HUDEP-2 (cell line): ENCODE results near the gene NPC1L1.
A peak's percentile ranks its signal among the peaks of the same experiment; 100 is the strongest.

Experiments used
- DNase-seq, 76 experiments: peaks; one replicate each; lab custom pipeline; 2025; ENCODE audit not compliant: unreplicated experiment in 76 of 76; lab: John Stamatoyannopoulos, UW

NPC1L1 gene

DNA sequence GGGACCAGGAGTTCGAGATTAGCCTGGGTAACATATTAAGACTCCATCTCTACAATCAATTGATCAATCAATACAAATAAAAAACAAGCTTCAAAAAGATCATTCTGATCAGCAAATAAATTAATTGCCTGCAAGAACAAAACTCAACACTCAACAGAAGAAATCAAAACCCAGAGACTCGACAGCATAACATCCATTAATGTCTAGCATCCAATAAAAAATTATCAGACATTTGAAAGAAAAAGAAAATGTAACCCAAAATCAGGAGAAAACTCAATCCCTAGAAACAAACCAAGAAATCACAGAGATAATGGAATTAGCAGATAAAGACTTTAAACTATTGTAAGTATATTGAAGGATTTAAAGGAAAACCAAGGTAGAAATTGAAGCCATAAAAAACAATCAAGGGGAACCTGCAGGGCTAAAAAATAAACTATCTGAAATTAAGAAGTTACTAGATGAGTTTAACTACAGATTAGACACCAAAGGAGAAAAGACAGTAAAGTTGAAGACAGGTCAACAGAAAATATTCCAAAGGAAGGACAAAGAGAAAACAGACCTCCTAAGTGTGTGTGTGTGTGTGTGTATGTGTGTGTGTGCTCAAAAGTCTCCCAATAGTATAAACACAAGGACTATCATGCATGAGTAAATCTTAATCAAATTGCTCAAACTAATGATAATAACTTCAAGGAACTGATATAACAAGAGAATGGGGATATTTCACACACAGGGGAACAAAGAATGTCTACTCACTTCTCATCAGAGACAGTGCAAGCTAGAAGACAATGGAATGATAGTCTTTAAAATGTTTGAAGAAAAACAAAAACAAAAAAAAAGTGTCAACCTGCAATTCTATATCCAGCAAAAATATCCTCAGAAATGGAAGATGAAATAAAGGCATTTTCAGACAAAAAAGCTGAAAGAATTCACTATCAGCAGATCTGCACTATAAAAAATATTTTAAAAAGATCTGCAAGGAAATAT, 58.3 kb downstream of the NPC1L1 start:
- no peak for DNase-seq

DNA sequence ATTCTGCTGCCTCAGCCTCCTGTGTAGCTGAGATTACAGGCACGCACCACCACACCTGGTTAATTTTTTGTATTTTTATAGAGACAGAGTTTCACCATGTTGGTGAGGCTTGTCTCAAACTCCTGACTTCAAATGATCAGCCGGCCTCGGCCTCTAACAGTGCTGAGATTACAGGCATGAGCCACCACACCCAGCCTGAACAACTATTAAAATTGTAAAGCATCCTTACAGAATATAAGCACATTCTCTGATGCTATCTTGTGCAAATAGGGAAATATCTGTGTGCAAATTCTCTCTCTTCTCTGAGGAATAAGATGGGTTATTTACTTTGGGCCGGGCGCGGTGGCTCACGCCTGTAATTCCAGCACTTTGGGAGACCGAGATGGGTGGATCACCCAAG, 63.2 kb downstream of the NPC1L1 start:
- DNase-seq, result no peak

DNA sequence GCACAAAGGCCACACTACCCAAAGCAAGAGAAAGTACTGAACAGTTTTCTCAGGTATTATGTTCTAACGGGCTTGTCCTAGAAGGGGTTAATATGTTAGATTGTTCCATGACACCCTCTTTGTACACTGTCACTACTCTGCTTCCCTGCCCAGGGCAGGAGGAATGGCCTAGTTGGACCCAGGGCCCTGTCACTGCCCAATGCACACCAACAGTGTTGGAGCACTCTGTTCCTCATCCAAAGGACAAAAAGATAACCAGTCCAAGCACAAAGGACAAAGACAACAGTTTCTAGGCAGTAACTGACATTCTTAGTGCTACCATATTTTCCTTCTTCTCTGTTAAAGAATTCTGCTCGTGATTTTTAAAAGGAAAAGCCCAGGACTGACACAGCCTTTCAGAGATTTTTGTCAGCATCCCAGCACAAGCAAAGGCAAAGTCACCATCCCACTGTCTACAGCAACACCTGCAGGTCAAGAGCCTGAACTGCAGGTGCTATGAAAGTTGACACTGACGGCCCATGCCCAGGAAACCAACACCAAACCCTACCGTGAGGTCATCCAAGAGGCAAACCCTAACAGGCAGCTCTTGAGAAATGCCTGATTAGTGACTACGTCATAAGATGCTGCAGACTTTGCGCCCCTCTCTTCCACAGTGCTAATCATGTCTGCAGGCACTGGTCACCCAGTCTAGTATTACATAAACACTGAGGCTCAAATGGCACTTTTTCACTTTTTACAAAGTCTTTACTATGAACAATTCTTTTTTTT, 63.9 kb downstream of the NPC1L1 start:
- DNase-seq, result peak in 45 of 76 experiments; percentile 4 to 66 (median 28)

DNA sequence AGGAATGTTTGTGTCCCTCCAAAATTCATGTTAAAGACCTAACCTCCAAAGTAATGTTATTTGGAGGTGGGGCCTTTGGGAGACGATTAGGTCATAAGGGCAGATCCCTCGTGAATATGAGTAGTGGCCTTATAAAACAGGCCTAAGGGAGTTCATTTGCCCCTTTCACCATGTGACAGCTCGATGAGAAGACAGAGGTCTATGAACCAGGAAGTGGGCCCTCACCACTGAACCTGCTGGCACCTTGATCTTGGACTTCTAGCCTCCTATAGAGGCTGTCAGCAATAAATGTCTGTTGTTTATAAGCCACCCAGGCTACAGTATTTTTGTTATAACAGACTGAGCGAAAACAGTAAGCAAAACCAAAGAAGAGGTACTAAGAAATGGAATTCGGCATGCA, 64.8 kb downstream of the NPC1L1 start:
- no peak for DNase-seq

DNA sequence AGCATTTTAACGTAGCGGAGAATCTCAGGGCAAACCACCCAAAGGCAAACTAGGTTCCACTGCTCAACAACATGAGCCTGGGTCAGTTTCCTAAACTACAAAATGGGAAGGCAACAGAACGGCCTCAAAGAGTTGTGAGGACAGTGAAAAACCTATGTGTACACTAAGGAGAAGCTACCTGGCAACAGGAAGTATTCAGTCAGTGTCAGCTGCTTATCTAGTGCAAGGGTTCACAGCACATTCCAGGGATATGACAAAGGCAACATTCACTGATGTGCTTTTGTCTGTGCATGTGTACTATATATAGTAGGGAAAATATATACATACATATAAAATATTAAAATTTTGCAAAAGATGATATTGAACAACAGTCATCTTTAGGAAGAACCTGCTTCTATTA, 67.8 kb downstream of the NPC1L1 start:
- no peak for DNase-seq

DNA sequence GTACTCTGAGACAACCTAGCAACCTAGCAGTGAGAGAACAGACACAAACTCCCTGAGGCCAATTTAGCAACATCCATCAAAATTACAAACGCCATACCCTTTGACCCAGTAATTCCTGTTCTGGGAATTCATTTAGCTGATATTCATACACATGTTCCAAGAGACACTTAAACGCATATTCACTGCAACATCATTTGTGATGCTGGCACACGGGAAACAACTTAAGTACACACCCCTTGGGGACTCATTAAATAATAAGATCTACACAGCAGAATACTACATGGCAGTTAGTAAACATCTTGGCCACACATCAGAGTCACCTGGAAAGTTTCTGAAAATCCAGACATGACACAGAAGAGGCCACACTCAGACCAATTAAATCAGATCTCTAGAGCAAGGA, 68.3 kb downstream of the NPC1L1 start:
- no peak for DNase-seq

DNA sequence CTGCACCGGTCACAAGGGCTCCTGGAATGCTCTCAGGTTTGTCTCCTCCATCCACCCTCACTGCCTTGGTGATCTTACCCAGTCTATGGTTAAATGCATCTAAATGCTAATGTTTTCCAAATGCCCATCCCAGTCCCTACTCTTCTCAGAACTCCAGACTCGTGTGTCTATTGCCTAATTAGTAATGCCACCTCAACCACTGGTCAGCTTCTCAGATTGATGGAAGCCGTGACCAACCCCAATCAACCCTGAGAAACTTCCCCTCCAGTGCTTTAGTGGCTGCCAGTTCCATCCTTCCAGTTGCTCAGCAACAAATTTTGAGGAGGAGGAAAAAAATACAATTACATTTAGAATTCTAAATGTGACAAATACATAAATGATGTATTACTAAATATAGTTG, 69.3 kb downstream of the NPC1L1 start:
- no peak for DNase-seq

DNA sequence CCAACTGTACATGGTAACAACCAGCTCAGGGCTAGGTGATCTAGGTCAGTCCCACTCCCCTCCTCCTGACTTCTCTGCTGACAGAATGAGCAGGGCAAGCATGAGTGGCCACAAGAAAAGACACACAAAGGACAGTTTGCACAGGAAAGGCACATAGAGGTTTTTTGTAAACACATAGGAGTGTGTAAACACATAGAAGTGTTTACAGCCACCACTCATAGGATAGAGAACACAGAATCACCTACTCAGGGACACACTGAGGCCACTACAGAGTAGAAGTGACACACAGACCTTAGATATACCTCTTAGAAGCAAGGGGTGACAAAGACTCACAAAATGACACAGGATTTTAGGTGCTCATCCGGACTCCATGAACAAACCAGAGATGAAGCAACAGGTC, 69.7 kb downstream of the NPC1L1 start:
- DNase-seq, result no peak

DNA sequence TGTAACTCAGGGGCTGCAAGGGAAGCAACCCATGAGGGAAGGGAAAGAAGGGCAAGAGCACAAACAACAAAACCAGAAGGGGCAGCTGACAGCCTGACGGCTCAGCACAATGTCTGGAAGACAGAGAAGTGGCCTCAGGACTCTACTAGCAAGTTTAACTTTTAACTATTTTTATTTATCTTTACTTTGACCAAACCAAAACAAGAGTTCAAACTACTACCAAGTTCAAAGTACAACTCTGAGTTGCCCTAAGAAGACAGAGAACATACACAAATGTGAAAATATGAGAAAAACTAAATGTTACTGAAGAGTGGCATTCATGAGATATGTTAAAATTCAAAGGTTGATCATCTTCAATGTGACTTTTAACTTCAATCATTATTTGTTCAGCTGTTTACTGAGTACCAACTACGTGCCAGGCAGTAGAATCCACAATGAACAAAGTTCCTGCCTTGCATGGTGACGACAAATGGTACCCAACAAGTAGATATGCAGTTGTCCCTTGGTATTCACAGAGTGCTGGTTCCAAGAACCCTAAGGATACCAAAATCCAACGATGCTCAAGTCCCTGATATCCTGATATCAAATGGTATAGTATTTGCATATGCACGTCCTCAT, 70.4 kb downstream of the NPC1L1 start:
- DNase-seq, result no peak

DNA sequence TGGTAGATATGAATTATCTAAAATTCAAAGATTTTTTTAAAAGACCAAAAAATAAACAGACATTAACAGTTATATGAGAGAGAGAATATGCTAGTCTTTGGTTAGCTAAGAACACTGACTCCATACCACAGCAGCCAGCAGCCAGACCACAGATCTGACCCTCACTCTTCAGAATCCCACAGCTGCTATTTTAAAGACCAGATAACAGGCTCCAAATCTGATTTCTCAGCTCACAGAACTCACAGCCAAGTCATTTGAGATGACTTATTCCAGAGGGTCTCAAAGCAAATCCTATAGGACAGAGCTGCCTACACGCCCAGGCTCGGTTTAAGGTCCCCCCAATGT, 71.0 kb downstream of the NPC1L1 start:
- no peak for DNase-seq

DNA sequence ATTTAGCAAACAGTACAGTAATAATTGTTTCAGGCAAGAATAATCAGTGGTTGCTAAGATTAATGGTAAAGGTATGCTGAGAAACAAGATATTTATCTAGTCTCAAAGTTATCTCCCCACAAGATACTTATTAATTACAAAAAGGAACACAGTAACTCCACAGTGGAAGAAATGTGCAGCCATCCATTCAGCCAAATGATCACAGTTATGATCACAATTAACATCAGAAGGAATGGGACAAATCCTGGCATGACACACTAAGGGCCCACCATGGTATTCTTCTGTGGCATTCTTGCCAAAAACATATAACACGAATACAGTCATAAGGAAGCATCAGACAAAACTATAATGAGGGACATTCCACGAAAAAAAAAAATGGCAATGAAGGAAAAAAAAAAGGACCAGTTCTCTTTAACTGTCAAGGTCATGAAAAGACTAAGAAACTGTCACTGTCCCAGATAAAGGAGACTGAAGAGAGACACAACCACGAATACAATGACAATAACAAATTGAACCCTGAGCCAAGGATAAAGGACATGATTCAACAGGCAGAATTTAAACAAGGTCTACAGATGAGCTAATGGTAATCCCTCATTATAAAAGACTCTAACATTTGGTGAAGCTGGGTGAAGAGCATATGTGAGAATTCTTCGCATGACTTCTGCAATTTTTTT, 71.5 kb downstream of the NPC1L1 start:
- no peak for DNase-seq

DNA sequence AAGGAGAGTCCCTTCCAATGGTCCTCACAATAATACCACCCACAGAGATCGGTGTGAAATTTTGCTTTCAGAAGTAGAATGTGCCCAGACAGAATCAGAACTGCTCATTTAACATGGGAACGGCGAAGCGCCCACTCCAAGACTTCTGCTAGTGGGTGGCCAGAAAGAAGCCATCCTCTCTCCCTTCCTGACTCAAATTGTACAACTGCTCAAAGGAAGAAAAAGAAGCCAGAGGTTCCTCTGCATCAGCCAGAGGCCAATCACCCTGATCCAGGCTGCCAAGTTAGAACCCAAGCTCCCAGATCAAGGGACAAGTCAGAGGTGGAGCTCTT, 73.9 kb downstream of the NPC1L1 start:
- no peak for DNase-seq

DNA sequence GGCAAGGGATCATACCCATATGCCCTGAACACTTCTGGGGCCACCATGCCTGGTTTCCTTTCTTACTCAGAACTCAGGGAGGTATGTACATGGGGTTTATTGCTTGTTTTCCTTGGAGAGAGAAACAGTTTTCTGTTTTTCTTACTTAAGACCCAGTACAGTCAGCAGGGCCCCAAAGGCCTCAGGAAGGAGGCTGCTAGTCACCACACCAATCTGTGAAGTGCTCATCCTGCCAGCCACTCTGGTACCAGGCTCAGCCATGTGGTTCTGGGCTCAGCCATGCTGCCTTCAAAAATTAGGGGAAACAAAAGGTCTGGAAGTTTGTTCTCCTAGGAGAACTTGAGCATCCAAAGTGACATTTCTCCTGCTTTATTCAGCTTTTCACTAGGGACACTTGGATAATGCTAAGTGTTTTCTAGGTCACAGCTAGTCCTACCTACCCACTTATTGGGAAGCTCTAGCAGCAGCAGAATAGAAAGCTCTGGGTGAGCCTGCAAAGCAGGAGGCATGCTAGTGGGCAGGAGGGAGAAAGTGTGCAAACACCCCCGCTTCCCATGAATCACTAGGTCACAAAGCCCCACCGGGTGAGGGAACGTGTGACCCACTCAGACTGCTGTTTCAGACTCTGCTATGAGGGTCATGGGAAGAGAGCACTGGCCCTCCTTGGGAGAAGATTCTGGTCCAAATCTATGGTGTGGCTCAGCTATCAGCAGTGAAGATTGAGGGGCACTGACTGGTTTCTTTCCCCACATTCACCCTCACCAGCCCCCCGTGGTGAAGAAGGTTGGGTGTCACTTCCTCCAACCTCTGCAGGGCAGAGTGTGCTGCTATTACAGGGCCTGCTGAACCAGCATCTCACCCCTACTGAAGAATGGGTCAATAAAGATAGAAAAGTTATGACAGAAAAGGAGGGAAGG, 74.6 kb downstream of the NPC1L1 start:
- DNase-seq, result no peak

DNA sequence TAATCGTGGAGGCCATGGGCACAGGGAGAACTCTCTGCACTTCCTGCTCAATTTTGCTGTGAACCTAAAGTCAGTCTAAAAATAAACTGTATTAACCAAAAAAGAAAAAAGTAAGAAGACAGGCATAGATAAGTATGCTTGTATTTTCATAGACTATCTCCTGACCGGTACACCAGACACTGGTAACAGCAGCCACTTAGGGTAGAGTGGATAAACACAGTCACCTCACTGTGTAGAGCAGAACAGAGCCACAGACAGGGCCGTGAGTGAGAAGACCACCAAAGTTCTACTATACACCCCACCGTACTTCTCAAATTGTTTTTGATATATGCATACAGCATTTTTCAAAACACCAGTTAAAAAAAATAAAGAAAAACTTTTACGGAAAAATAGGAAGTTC, 75.6 kb downstream of the NPC1L1 start:
- DNase-seq, result no peak

DNA sequence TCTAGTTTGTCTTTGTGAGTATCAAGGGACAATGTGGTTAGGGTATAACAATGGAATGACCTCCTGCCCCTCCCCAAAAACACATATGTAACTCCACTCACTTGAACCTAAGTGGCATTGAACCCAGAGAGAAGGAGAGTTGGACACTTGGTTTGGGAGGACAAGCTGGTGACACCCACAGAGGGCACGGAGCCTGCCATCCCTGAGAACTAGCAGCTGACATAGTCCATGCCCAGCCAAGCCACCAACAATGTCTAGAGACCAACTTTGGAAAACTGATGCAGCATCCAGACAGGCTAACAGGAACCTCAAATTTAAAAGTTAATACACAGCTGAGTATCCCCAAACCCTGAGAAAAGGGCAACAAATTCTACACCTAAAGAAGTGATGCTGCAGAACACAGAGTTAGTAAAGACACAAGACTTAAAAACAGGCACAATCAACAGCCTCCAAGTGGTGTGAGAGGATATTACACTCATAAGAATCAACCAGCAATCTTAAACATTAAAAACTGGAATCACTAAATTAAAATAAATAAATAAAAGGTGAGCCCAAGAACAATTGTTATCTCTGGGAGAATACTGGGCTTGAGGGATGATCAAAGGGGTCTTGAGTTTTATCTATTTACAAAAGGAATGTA, 77.8 kb downstream of the NPC1L1 start:
- no peak for DNase-seq
